Upper lobe of left lung (tissue), 6 donors: ENCODE results near the gene LRPAP1. TPM values are rescaled to one million over a fixed set of nuclear protein-coding genes. Genes with fewer than 3 reads are reported as not detected.

Source experiments
- ATAC-seq, 2 donors: fragments of 200-7000 bp; cut with Tn5 transposase; one replicate each; pipeline ENCODE4 v1.9.1; 2022; ENCODE audit warnings: mild to moderate bottlenecking in 2 of 2, moderate library complexity in 2 of 2; ENCODE audit not compliant: low FRiP score in 2 of 2
- DNase-seq, 2 donors: peaks; one replicate each; pipeline ENCODE4 v3.0.0-alpha.2; 2019 to 2020
- H3K27ac ChIP-seq, 4 donors: fragments of 200-600 bp; sonication (generic); one replicate each; pipeline ENCODE4 v1.5.1; 2016 to 2019
- H3K27me3 ChIP-seq, 4 donors: fragments of 200-600 bp; sonication (generic); one replicate each; pipeline ENCODE4 v1.5.1; 2017 to 2019
- H3K36me3 ChIP-seq, 4 donors: fragments of 200-600 bp; sonication (generic); one replicate each; pipeline ENCODE4 v1.5.1; 2016 to 2019
- H3K4me1 ChIP-seq, 4 donors: fragments of 200-600 bp; sonication (generic); one replicate each; pipeline ENCODE4 v1.5.1; 2018 to 2019
- H3K4me3 ChIP-seq, 4 donors: fragments of 200-600 bp; sonication (generic); one replicate each; pipeline ENCODE4 v1.5.1; 2017 to 2019; ENCODE audit warnings: mild to moderate bottlenecking in 2 of 4, moderate library complexity in 1 of 4
- H3K9me3 ChIP-seq, 4 donors: fragments of 200-600 bp; sonication (generic); one replicate each; pipeline ENCODE4 v1.5.1; 2018 to 2019
- EP300 ChIP-seq, 4 donors: sonication (generic); formaldehyde crosslinking; IDR thresholded peaks; one replicate each; pipeline ENCODE4 v1.5.1; 2017; ENCODE audit warnings: antibody characterized with exemption in 4 of 4, control low read depth in 2 of 4
- POLR2A ChIP-seq, 4 donors: fragments of 450-650 bp; IDR thresholded peaks; one replicate each; pipeline ENCODE4 v1.5.1; 2016 to 2017; ENCODE audit warnings: antibody characterized with exemption in 4 of 4, mild to moderate bottlenecking in 2 of 4
- POLR2AphosphoS5 ChIP-seq, 2 donors: sonication (generic); formaldehyde crosslinking; IDR thresholded peaks; one replicate each; pipeline ENCODE4 v1.5.1; 2017; ENCODE audit warnings: antibody characterized with exemption in 2 of 2
- WGBS, 2 donors: methylation state at CpG; one replicate each; pipeline ENCODE4 v1.1.5; 2017 to 2018; 5-methylcytosine and 5-hydroxymethylcytosine counted together
- total RNA-seq, 6 donors: library from RNA; depleted of rRNA in 4 of 6; stranded (reverse); fragments of >200 nt in 4 of 6; gene quantifications; one replicate each; pipeline versions ENCODE4 v1.1.0 to v1.2.1, GENCODE V29; 2016 to 2021
- TF ChIP-seq, protein P1 (sequence below), 6 experiments: fragments of 450-650 bp in 4 of 6; fragments of 200-600 bp in 2 of 6; sonication (generic) in 2 of 6; IDR thresholded peaks; one replicate each; pipeline ENCODE4 v1.5.1; 2016 to 2019; ENCODE audit warnings: antibody characterized with exemption in 6 of 6
- donor health status: DM: no; HTN: no; CAD: no; lungs with moderate emphysema.
- donor health status: DM: no; HTN: yes; CAD: no; lungs with severe emphysema.

Gene LRPAP1
- total RNA-seq, 6 donors from 2014 or later, result 98.5 to 267 (median 251) TPM

DNA sequence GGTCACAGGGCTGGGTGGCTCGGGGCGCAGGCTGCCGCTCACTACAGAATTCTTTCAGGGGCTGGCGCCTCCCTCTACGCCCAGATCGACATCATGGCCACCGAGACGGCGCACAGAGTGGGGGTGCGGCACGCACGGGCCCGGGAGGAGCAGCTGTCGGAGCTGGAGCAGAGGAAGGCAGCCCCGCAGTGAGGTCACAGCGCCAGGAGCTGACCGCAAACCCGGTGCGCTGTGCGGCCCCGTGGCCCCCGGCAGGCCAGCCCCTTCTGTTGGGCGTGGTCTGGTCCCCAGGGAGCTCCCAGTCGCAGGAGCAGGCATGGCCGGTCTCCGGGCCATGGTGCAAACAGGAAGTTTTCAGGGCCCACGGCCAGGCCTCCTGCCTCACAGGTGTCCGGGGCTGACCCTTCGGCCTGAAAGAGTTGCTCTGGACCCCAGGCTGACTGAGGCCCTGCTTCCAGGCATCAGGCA, 31.6 kb downstream of the LRPAP1 start:
- H3K36me3 ChIP-seq, result peaks cover 0 to 47% (median 22%) of the 10 kb centered on the region in 4 donors
- ATAC-seq (no peak), DNase-seq (peak in 1 of 2 donors; percentile 84)
- no peaks in the 10 kb centered on the region for H3K9me3 ChIP-seq
- no peaks in the 10 kb centered on the region for H3K27me3 ChIP-seq
- WGBS, 2 donors, result 93% methylated on average over 28 of the region's 29 CpGs; no CpG with 5 or more reads in 1 of the 2 donors
- H3K4me1 ChIP-seq, result no peaks in the 10 kb centered on the region
- TF ChIP-seq, protein P1, sequence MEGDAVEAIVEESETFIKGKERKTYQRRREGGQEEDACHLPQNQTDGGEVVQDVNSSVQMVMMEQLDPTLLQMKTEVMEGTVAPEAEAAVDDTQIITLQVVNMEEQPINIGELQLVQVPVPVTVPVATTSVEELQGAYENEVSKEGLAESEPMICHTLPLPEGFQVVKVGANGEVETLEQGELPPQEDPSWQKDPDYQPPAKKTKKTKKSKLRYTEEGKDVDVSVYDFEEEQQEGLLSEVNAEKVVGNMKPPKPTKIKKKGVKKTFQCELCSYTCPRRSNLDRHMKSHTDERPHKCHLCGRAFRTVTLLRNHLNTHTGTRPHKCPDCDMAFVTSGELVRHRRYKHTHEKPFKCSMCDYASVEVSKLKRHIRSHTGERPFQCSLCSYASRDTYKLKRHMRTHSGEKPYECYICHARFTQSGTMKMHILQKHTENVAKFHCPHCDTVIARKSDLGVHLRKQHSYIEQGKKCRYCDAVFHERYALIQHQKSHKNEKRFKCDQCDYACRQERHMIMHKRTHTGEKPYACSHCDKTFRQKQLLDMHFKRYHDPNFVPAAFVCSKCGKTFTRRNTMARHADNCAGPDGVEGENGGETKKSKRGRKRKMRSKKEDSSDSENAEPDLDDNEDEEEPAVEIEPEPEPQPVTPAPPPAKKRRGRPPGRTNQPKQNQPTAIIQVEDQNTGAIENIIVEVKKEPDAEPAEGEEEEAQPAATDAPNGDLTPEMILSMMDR (IDR thresholded peaks at IDR 0.05), result no peak
- TF ChIP-seq POLR2A (IDR thresholded peaks at IDR 0.05) (no peak), POLR2AphosphoS5 (IDR thresholded peaks at IDR 0.05) (no peak), EP300 (IDR thresholded peaks at IDR 0.05) (no peak)
- no peak overlapping the region for H3K4me3 ChIP-seq
- H3K27ac ChIP-seq, result no peak overlapping the region

DNA sequence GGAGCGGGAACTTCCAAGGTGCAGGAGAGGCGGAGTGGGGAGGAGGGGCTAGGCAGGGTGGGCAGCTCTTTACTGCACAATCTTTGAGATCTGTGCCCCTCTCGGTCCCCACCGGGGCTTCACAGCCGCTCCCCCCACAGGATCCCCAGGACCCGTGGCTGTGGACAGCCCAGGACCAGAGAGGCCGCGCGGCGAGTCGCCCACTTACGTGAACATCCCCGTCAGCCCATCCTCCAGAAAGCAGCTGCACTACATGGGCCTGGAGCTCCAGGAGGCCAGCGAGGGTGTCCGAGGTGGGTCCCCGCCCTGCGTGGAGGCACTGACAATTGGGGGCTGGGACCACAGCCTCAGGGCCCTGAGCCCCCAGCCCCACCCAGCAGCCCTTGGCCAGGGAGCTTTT, 32.1 kb downstream of the LRPAP1 start:
- no peak for ATAC-seq
- Histone ChIP-seq H3K4me1 (no peaks in the 10 kb centered on the region), H3K36me3 (peaks cover 0 to 41% (median 19%) of the 10 kb centered on the region in 4 donors), H3K27ac (no peak overlapping the region), H3K27me3 (no peaks in the 10 kb centered on the region), H3K4me3 (no peak overlapping the region), H3K9me3 (no peaks in the 10 kb centered on the region)
- WGBS, 2 donors, result 89 to 96% methylated on average over 3 to 17 of the region's 17 CpGs
- DNase-seq, result peak in 1 of 2 donors; percentile 77
- TF ChIP-seq EP300 (IDR thresholded peaks at IDR 0.05), result no peak
- TF ChIP-seq POLR2AphosphoS5 (IDR thresholded peaks at IDR 0.05), result no peak
- TF ChIP-seq POLR2A (IDR thresholded peaks at IDR 0.05), result no peak
- TF ChIP-seq, protein P1 (IDR thresholded peaks at IDR 0.05), result no peak

DNA sequence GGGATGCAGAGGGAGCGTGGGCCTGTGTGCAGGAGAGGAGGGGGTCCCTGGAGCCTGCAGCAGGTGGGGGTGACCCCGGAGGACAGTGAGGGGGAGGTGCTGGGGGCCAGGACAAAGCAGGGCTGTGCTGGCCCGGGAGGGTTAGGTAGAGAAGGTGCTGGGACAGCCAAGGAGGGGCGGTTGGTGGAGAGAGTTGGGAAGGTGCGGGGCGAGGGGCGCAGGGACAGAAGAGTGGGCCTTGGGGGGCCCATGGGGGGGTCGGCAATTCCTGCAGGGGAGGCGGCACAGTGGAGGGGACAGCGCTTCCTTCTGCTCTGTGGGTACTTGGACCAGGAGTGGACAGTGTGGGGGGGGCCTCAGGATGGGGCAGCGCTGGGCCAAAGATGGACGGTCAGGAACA, 32.5 kb downstream of the LRPAP1 start:
- 96 to 98% methylated on average over 6 to 12 of the region's 12 CpGs for WGBS, 2 donors
- H3K27me3 ChIP-seq, result no peaks in the 10 kb centered on the region
- ATAC-seq (no peak), DNase-seq (peak in 1 of 2 donors; percentile 53)
- peaks cover 0 to 37% (median 16%) of the 10 kb centered on the region in 4 donors for H3K36me3 ChIP-seq
- TF ChIP-seq POLR2A (IDR thresholded peaks at IDR 0.05) (no peak), POLR2AphosphoS5 (IDR thresholded peaks at IDR 0.05) (no peak), EP300 (IDR thresholded peaks at IDR 0.05) (no peak)
- TF ChIP-seq, protein P1 (IDR thresholded peaks at IDR 0.05), result no peak
- H3K4me3 ChIP-seq, result no peak overlapping the region
- no peaks in the 10 kb centered on the region for H3K9me3 ChIP-seq
- H3K27ac ChIP-seq, result no peak overlapping the region
- H3K4me1 ChIP-seq, result no peaks in the 10 kb centered on the region

DNA sequence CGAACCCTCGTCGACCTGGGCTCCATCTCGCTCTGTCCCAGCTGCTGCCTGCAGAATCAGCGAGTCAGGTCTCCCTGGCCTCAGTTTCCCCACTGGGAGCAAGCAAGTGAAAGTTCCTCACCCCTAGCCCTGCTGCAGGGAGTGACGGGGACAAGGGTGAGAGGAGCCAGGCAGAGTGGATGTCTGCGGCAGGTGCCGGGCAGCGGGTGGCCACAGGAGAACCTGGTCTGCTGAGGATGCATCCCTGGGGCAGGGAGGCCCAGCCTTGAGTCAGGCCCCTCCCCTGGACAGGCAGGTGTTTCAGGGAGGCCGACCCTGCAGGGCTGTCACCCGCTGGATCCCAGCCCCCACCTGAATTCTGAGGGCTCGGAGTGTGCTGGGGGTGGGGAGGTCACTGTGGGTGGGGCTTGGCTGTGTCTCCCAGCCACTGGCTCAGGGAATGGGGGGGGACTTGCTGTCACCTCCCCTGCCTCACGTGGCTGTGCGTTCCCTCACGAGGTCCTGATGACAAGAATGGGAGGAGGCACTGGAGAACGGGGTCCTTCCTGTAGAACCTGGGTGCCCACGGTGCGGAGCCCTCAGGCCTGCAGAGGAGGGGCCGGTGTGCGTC, 33.2 kb downstream of the LRPAP1 start:
- DNase-seq (peak in 1 of 2 donors; percentile 59), ATAC-seq (no peak)
- H3K27me3 ChIP-seq, result no peaks in the 10 kb centered on the region
- H3K4me3 ChIP-seq, result no peak overlapping the region
- TF ChIP-seq POLR2A (IDR thresholded peaks at IDR 0.05) (no peak), EP300 (IDR thresholded peaks at IDR 0.05) (no peak), POLR2AphosphoS5 (IDR thresholded peaks at IDR 0.05) (no peak)
- H3K36me3 ChIP-seq, result peaks cover 0 to 30% (median 16%) of the 10 kb centered on the region in 4 donors
- no peaks in the 10 kb centered on the region for H3K9me3 ChIP-seq
- H3K4me1 ChIP-seq, result no peaks in the 10 kb centered on the region
- 76 to 79% methylated on average over 5 to 19 of the region's 20 CpGs for WGBS, 2 donors
- H3K27ac ChIP-seq, result no peak overlapping the region

DNA sequence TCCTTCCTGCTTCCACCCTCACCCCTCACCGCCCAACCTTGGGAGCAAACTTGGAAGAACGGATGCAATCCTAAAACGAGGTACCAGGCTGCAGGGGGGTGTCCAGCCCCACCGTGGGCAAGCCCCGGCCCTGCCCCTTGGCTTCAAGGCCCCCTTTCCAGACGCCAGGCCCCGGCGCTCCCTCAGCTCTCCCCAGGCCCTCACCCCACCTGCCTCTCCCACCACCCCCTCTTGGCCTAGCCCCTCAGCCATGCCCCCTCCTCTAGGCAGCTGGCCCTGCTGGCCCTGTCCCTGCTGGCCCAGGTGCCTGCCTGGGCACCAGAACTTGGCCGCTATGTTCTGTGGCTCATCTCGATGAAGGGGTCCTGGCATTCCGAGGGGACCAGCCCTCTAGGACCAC, 33.8 kb downstream of the LRPAP1 start:
- TF ChIP-seq, protein P1 (IDR thresholded peaks at IDR 0.05), result no peak
- TF ChIP-seq EP300 (IDR thresholded peaks at IDR 0.05) (no peak), POLR2AphosphoS5 (IDR thresholded peaks at IDR 0.05) (no peak), POLR2A (IDR thresholded peaks at IDR 0.05) (no peak)
- WGBS, 2 donors, result 88% methylated on average over 8 to 11 of the region's 11 CpGs

More for the DNA sequence above, 33.8 kb downstream of the LRPAP1 start:
- H3K27me3 ChIP-seq, result peaks cover 0 to 3% (median 0%) of the 10 kb centered on the region in 4 donors
- DNase-seq, result peak in 1 of 2 donors; percentile 78
- no peak for ATAC-seq
- H3K4me1 ChIP-seq, result no peaks in the 10 kb centered on the region
- no peak overlapping the region for H3K4me3 ChIP-seq
- H3K27ac ChIP-seq, result no peak overlapping the region
- H3K36me3 ChIP-seq, result peaks cover 0 to 24% (median 16%) of the 10 kb centered on the region in 4 donors
- no peaks in the 10 kb centered on the region for H3K9me3 ChIP-seq
